Fibroblast of gingiva (primary cell): Measurements from ENCODE around the gene RNASEH1.

ENCODE experiments used
- DNase-seq: peaks from one replicate; pipeline ENCODE4 v3.0.0-alpha.2; 2011; ENCODE audit warnings: low read depth

Gene RNASEH1, protein sequence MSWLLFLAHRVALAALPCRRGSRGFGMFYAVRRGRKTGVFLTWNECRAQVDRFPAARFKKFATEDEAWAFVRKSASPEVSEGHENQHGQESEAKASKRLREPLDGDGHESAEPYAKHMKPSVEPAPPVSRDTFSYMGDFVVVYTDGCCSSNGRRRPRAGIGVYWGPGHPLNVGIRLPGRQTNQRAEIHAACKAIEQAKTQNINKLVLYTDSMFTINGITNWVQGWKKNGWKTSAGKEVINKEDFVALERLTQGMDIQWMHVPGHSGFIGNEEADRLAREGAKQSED

DNA sequence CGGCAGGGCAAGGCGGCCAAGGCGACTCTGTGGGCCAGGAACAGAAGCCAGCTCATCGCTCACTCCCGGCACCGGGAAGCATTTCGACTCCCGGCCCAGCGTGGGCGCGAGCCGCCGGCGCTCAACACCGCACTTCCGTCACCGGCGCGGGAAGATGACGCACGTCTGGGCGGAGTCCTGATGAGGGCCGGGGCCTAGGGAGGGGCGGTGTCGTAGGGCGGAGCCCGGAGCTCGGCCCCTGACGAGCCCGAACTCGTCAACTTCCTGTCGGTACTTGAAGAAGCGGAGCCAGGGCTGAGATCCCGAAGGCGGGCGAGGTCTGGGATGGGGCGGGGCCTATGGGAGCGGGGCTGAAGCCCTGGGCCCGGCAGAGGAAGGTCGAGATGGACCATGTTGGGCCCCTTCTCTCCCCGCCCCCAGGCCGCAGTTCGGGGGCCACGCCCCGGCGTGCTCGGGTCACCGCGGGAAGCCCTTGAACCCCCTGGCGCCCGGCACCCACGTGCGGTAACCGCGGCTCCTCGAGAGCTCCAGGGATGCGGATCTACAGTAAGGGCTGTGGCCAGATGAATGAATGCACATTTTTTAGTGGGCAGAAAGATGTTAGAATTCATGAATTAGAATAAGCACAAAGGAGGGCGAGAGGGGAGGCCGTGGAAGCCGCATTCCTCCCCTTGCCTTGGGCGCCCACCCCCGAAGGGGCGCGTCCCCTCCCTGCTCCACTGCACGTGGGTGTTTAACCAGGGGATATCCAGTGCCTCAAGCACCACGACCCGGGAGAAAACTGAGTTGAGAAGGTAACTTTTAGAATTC lies at the start of gene RNASEH1:
RNASEH1 (minus strand) TSS at position 129 of the 810 bp plus-strand sequence; CDS start at position 56, 73 bp downstream.
- peak; percentile 99 for DNase-seq

DNA sequence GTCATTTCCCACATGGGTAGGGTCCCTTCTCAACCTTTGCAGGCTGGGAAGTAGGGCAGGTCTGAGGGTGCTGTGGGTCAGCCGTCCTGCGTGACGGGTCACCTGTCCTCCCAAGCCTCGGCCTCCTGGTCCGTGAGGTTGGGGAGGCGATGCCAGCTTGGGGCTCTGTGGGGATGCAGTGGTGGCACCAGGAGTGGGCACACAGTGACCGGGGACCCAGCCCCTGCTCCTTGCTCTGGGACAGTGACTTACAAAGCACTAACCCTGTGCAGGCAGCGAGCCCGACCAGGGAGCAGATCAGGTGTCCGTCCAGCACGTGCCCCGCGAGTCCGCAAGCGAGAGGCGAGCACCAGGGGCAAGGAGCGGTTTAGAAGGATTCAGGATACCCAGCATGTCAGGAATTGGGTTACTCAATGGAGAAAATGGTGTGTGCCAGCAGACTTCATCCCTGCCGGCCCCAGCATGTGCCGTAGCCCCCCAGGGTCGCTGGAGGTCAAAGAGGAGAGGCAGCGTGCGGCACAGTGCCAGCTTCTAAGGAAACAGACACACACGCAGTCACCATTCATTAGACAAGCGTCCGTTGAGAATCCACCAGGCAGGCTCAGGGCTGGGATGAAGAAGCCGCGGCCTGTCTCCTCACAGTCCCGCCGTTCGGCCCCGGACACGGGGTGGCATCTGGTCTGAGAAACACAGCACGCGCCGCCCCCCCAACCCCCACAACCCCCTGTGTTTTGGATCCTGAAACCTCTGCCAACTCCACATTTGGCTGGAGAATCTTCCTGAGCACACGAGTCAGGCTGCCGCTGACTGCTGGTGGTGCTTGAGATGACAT lies 48.5 kb upstream of the RNASEH1 start:
- no peak for DNase-seq

- no peak for DNase-seq
Measured at GRCh38 chr2:3606028-3606369, 47.9 kb upstream of the RNASEH1 start.

DNA sequence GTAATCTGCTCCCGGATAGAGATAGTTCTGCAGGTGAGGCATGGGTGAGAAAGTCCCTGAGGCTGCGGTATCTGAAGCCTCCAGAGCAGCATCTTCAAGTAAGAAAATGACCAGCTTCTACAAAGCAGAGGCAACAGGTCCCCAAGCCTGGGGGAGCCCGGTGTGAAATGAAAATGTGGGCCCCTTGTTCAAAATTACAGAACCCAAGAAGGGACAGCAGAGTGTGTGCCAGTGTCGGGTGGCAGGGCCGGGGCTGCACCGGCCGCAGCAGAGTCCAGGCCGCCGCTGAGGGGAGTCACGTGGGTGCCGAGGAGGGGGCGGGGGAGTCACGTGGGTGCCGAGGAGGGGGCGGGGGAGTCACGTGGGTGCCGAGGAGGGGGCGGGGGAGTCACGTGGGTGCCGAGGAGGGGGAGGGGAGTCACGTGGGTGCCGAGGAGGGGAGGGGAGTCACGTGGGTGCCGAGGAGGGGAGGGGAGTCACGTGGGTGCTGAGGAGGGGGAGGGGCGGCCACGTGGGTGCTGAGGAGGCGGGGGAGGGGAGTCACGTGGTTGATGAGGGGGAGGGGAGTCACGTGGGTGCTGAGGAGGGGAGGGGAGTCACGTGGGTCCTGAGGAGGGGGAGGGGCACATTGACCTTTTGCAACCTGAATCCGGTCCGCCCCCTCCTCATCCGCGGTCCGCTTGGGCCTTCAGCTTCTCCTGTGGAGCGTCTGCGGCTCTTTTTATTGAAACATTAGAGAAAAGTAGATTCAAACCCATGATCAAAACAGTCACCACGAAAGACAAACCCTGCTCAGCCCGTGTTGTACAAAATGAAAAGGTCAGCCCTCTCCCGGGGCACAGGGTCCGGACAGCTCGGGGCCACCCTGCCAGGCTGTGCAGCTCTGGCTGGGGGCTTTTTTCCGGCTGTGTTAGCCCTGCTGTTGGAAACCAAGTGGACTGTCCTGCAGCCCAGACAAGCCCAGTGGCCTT lies 47.1 kb upstream of the RNASEH1 start:
- no peak for DNase-seq

DNA sequence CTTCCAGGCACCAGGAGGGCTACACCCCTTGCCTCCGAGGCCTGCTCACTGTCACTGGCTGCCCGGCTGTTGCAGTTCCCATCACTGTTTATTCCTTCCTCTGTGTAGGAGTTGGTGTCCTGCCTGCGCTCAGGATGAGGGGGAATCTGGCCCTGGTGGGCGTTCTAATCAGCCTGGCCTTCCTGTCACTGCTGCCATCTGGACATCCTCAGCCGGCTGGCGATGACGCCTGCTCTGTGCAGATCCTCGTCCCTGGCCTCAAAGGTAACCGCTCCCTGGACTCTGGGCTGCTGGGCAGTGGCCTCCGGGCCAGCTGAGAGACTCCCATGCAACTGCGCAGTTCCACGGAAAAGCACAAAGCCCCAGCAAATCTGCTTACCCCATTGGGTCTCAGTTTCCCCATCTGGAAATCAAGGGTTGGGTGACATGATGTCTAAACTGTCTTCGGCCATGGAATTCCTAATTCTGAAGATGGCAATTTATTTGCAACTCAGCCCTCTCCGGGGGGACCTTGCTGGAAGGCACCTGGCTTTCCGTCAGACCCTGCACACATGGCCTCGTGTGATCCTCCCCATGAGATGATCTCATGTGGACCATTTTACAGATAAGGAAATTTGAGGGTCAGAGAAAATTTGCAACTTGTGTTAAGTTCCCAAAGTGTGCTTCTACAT lies 46.2 kb upstream of the RNASEH1 start:
- no peak for DNase-seq

DNA sequence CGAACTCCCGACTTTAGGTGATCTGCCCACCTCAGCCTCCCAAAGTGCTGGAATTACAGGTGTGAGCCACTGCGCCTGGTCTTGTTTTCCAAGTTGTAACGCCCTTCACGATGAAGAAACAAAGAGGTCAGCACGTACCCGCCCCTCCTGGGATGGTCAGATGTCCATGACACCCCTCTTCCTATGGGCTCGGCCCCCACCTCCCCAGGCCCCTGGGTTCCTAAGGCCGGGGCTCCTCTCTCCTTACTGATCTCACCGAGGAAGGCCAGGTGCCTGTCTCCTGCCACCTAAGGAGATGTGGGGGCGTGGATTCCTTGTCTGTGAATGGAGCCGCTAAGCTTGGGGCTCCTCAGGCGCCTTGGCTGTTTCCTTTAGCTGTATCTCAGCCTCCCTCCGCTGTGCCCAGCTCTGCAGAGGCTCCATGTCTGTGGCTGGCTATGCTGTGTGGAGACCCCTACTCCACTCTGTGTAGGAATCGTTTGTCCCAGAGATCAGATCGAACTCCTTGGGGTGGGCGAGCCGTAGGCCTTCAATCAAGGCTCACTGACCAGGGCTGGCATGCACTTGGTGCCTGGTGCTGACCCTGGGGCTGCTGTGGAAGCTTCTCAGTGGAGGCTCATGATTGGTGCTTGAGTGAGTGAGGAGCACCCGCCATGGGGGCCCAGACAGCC lies 45.5 kb upstream of the RNASEH1 start:
- no peak for DNase-seq

GRCh38 chr2:3602553-3603339 lies 44.6 kb upstream of the RNASEH1 start:
- DNase-seq = no peak

GRCh38 chr2:3601561-3602271 lies 43.6 kb upstream of the RNASEH1 start:
- no peak for DNase-seq

- no peak for DNase-seq
Measured at GRCh38 chr2:3600256-3600855, 42.2 kb upstream of the RNASEH1 start.

- DNase-seq = no peak
Measured at GRCh38 chr2:3598912-3599854, 41.0 kb upstream of the RNASEH1 start.

GRCh38 chr2:3598197-3598910 lies 40.2 kb upstream of the RNASEH1 start:
- no peak for DNase-seq

DNA sequence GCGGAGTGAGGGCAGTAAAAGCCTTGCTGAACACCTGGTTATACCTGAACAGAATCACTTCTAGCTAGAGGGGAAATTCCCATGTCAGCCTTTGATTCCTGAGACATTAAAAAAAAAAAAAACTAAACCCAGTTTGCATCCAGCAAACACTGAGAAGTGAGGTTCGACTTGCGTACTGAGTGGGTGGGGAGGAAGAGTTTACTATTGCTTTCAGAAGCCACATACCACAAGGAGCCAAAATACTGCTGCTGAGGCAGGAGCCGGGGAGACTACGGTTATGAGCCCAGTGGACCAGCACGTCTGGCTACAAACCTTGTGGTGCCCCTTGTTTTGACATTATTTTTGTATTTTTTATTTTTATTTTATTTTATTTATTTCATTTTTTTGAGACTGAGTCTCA lies 39.4 kb upstream of the RNASEH1 start:
- DNase-seq = no peak

DNA sequence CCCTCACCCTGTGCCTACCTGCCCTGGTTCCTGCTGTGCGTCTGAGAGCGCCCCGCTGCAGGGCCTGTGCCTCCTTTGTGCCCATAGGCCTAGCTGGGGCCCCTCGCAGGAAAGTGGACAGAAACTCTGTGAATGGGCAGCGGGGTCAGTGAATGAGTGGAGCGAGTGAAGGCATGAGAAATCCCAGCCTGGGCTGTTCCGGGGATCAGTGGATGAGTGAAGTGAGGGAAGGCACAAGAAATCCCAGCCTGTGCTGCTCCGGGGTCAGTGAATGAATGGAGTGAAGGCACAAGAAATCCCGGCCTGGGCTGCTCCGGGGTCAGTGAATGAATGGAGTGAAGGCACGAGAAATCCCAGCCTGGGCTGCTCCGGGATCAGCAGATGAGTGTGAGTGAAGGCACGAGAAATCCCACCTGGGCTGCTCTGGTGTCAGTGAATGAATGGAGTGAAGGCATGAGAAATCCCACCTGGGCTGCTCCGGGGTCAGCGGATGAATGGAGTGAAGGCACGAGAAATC lies 38.8 kb upstream of the RNASEH1 start:
- no peak for DNase-seq

DNA sequence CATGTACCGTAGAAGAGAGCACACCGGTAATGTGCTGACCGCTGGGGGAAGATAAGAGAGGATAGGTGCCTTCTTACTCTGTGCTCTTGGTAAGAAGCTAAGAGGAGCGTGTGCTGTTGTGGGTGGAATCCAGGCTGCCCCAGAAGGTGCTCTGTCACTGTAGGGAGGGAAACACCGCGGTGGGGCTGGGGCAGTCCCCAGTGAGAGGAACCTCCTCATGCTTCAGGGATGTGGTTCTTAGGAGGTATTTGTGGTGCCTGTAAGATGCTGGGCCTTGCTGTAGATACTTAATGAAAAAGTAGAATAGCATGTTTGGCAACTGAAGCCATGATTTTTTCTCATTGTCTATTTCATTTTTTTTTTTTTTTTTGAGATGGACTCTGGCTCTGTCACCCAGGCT lies 37.9 kb upstream of the RNASEH1 start:
- DNase-seq = no peak

DNA sequence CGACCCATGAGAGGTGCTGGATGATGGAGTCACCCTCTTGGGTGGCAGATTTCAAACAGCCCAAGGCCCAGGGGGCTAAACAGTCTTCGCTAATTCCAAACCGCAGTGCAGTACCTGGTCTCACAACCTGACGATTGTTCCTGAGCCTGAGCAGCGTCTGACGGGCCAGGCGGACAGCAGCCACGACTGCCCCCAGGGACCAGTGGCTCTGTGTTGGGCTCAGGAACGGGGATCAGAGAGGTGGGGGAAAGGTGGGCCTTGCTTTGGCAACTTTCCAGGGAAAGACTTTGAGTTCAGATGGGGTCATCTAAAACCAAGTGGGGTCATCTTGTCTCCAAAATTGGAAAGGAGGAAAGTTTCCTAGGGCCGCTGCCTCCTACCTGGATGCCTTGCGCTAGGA lies 37.3 kb upstream of the RNASEH1 start:
- DNase-seq = no peak

GRCh38 chr2:3594493-3595281 lies 36.6 kb upstream of the RNASEH1 start, which contains the start of gene COLEC11:
COLEC11 (plus strand) TSS chr2:3595112; CDS start chr2:3604341, 9,229 bp downstream.
- DNase-seq = no peak
